ENCODE data around the gene SAFB. TPM values are rescaled to one million over a fixed set of nuclear protein-coding genes. Genes with fewer than 3 reads are reported as not detected.
A peak's percentile ranks its signal among the peaks of the same experiment; 100 is the strongest.

Gene SAFB
- polyA plus RNA-seq, 1 donor from 2014 or later, result 89.8 TPM

DNA sequence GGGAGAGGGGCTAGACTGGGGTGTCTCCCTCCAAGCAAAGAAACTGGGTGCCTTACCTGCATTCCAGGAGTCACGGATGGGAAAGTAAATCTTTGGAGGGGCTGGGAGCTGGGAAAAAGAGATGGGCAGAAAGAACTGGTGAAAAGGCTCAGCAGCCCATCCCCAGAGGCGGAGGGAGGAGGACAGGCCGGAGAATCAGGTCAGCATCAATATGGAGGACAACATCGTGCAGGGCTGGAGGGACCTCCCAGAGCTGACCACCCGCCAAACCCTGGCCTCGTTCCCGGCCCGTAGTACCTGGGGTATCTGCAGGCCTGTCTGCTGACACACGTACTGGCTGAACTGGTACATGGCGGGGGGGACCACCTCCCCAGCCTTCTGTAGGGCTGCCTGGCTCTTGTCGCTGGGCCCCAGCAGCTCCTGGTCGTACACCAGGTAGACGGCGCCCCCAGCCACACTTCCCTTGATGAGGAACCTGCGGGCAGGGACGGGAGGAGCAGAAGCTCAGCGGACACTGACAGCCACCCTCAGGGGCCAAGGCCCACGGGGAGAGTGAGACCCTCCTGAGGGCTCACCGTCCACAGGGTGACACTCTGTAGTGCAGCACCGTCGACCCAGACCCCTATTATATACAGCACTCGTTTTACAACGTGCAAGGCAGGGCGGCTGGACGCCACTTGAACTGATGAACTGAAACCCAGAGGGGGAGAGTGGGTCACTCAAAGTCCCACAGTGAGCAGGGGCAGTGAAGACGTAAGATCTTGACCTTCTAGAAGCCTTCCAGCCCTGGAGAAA is 56.6 kb downstream of the SAFB start:
- TF ChIP-seq, protein P1, sequence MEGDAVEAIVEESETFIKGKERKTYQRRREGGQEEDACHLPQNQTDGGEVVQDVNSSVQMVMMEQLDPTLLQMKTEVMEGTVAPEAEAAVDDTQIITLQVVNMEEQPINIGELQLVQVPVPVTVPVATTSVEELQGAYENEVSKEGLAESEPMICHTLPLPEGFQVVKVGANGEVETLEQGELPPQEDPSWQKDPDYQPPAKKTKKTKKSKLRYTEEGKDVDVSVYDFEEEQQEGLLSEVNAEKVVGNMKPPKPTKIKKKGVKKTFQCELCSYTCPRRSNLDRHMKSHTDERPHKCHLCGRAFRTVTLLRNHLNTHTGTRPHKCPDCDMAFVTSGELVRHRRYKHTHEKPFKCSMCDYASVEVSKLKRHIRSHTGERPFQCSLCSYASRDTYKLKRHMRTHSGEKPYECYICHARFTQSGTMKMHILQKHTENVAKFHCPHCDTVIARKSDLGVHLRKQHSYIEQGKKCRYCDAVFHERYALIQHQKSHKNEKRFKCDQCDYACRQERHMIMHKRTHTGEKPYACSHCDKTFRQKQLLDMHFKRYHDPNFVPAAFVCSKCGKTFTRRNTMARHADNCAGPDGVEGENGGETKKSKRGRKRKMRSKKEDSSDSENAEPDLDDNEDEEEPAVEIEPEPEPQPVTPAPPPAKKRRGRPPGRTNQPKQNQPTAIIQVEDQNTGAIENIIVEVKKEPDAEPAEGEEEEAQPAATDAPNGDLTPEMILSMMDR (IDR thresholded peaks at IDR 0.05; ENCODE audit: poor library complexity, severe bottlenecking), result no peak
- TF ChIP-seq SMC3 (conservative IDR thresholded peaks at IDR 0.05; ENCODE audit: poor library complexity), result no peak
- TF ChIP-seq EP300 (conservative IDR thresholded peaks at IDR 0.05; ENCODE audit: poor library complexity, severe bottlenecking), result no peak
- TF ChIP-seq, protein P2, sequence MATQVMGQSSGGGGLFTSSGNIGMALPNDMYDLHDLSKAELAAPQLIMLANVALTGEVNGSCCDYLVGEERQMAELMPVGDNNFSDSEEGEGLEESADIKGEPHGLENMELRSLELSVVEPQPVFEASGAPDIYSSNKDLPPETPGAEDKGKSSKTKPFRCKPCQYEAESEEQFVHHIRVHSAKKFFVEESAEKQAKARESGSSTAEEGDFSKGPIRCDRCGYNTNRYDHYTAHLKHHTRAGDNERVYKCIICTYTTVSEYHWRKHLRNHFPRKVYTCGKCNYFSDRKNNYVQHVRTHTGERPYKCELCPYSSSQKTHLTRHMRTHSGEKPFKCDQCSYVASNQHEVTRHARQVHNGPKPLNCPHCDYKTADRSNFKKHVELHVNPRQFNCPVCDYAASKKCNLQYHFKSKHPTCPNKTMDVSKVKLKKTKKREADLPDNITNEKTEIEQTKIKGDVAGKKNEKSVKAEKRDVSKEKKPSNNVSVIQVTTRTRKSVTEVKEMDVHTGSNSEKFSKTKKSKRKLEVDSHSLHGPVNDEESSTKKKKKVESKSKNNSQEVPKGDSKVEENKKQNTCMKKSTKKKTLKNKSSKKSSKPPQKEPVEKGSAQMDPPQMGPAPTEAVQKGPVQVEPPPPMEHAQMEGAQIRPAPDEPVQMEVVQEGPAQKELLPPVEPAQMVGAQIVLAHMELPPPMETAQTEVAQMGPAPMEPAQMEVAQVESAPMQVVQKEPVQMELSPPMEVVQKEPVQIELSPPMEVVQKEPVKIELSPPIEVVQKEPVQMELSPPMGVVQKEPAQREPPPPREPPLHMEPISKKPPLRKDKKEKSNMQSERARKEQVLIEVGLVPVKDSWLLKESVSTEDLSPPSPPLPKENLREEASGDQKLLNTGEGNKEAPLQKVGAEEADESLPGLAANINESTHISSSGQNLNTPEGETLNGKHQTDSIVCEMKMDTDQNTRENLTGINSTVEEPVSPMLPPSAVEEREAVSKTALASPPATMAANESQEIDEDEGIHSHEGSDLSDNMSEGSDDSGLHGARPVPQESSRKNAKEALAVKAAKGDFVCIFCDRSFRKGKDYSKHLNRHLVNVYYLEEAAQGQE (IDR thresholded peaks at IDR 0.05; ENCODE audit: borderline replicate concordance), result no peak
- no peak for TF ChIP-seq TAF1 (IDR thresholded peaks at IDR 0.05; ENCODE audit: low read depth)
- no peak for TF ChIP-seq EZH2 (IDR thresholded peaks at IDR 0.05; ENCODE audit: borderline replicate concordance, insufficient read depth, low read length, poor library complexity, severe bottlenecking)
- no peak for TF ChIP-seq RAD21 (conservative IDR thresholded peaks at IDR 0.05)
- TF ChIP-seq POLR2AphosphoS5 (IDR thresholded peaks at IDR 0.05), result no peak
- TF ChIP-seq MXI1 (conservative IDR thresholded peaks at IDR 0.05; ENCODE audit: poor library complexity, severe bottlenecking), result no peak
- peak overlapping the region; percentile 83 for H3K9ac ChIP-seq (ENCODE audit: low read length)
- peak overlapping the region; percentile 25 for H2AFZ ChIP-seq (ENCODE audit: low read depth, low read length)
- peak overlapping the region; percentile 84 for H3K4me3 ChIP-seq (ENCODE audit: low read length)
- peak overlapping the region; percentile 75 for H3K27ac ChIP-seq (ENCODE audit: low read length)
- H3K36me3 ChIP-seq (ENCODE audit: insufficient read depth, low read length), result no peaks in the 10 kb centered on the region
- no peaks in the 10 kb centered on the region for H3K27me3 ChIP-seq (ENCODE audit: insufficient read depth, low read depth, low read length)
- peak overlapping the region; percentile 87 for H3K4me2 ChIP-seq (ENCODE audit: low read length)
- peaks cover 19% of the 10 kb centered on the region for H3K79me2 ChIP-seq (replicated peaks; ENCODE audit: insufficient read depth, low read length)
- no peaks in the 10 kb centered on the region for H3K9me3 ChIP-seq (ENCODE audit: low read length)
- no peaks in the 10 kb centered on the region for H3F3A ChIP-seq (ENCODE audit: insufficient read depth, low read length, poor library complexity, severe bottlenecking)
- H3K9me2 ChIP-seq (ENCODE audit: insufficient read depth, low read length), result no peaks in the 10 kb centered on the region
- no peaks in the 10 kb centered on the region for H4K20me1 ChIP-seq (ENCODE audit: insufficient read depth)

DNA sequence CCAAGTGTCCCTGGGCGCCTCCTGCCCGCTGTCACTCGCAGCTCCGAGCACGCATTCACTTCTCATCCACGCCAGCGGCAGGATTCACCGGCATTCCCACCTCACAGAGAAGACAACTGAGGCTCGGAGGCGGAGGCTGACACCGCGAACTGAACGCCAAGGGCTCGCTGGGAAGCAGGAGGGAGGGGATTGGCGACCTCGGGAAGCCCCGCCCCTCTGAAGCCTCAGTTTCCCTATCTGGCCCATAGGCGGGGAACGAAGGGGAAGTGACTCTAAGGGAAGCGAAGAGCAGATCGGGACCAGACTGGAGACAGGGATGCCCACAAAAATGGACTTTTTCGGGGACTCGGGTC is 57.2 kb downstream of the SAFB start:
- Histone ChIP-seq H3K9me3 (ENCODE audit: low read length) (no peaks in the 10 kb centered on the region), H3F3A (ENCODE audit: insufficient read depth, low read length, poor library complexity, severe bottlenecking) (no peaks in the 10 kb centered on the region), H2AFZ (ENCODE audit: low read depth, low read length) (peak overlapping the region; percentile 25), H3K79me2 (replicated peaks; ENCODE audit: insufficient read depth, low read length) (peaks cover 19% of the 10 kb centered on the region), H3K9ac (ENCODE audit: low read length) (peak overlapping the region; percentile 83), H3K4me3 (ENCODE audit: low read length) (peak overlapping the region; percentile 84), H3K4me2 (ENCODE audit: low read length) (peak overlapping the region; percentile 87), H3K9me2 (ENCODE audit: insufficient read depth, low read length) (no peaks in the 10 kb centered on the region), H3K27ac (ENCODE audit: low read length) (peak overlapping the region; percentile 75), H3K27me3 (ENCODE audit: insufficient read depth, low read depth, low read length) (no peaks in the 10 kb centered on the region), H4K20me1 (ENCODE audit: insufficient read depth) (no peaks in the 10 kb centered on the region), H3K36me3 (ENCODE audit: insufficient read depth, low read length) (no peaks in the 10 kb centered on the region)
- TF ChIP-seq TAF1 (IDR thresholded peaks at IDR 0.05; ENCODE audit: low read depth) (no peak), SMC3 (conservative IDR thresholded peaks at IDR 0.05; ENCODE audit: poor library complexity) (peak; percentile 28)
